OCI-LY1 (cell line): Measurements from ENCODE around the gene GTF3C5.

Experiments used
- H2AFZ ChIP-seq: fragments of 200-600 bp; sonication (generic), shearing (Covaris generic); 2 replicates; pipeline ENCODE4 v1.6.0; 2014; ENCODE audit warnings: antibody characterized with exemption, mild to moderate bottlenecking, low read length
- H3F3A ChIP-seq: fragments of 200-600 bp; sonication (generic), shearing (Covaris generic); 2 replicates; pipeline ENCODE4 v1.6.0; 2014; ENCODE audit warnings: mild to moderate bottlenecking, antibody characterized with exemption, low read length, moderate library complexity; ENCODE audit not compliant: insufficient read depth
- H3K27ac ChIP-seq: fragments of 200-600 bp; sonication (generic); 2 replicates; pipeline ENCODE4 v1.5.1; 2014; ENCODE audit warnings: low read length, mixed run types, mild to moderate bottlenecking, low read depth; ENCODE audit not compliant: poor library complexity, severe bottlenecking
- H3K27me3 ChIP-seq: fragments of 200-600 bp; sonication (generic); 2 replicates; pipeline ENCODE4 v1.6.0; 2014; ENCODE audit warnings: antibody characterized with exemption, mild to moderate bottlenecking, low read length, moderate library complexity; ENCODE audit not compliant: insufficient read depth
- H3K36me3 ChIP-seq: fragments of 200-600 bp; sonication (generic); 2 replicates; pipeline ENCODE4 v1.6.1; 2014; ENCODE audit warnings: mild to moderate bottlenecking, antibody characterized with exemption, low read length, moderate library complexity, mixed read lengths; ENCODE audit not compliant: insufficient read depth
- H3K4me1 ChIP-seq: fragments of 200-600 bp; sonication (generic); 2 replicates; pipeline ENCODE4 v1.5.1; 2014; ENCODE audit warnings: mild to moderate bottlenecking, low read length, moderate library complexity; ENCODE audit not compliant: insufficient read depth, severe bottlenecking
- H3K4me2 ChIP-seq: fragments of 200-600 bp; sonication (generic), shearing (Covaris generic); 2 replicates; pipeline ENCODE4 v1.6.1; 2014; ENCODE audit warnings: low read length
- H3K4me3 ChIP-seq: fragments of 200-600 bp; sonication (generic); 2 replicates; pipeline ENCODE4 v1.5.1; 2014; ENCODE audit warnings: low read length, low read depth, mild to moderate bottlenecking, mixed read lengths; ENCODE audit not compliant: poor library complexity, severe bottlenecking
- H3K79me2 ChIP-seq: fragments of 200-600 bp; shearing (Covaris generic); 2 replicates; pipeline ENCODE4 v1.6.1; 2016; ENCODE audit warnings: mixed run types, low read length, mixed read lengths; ENCODE audit not compliant: insufficient read depth
- H3K9ac ChIP-seq: fragments of 200-600 bp; sonication (generic), shearing (Covaris generic); 2 replicates; pipeline ENCODE4 v1.6.1; 2014; ENCODE audit warnings: mild to moderate bottlenecking, low read length, mixed read lengths
- H3K9me2 ChIP-seq: fragments of 200-600 bp; sonication (generic), shearing (Covaris generic); 2 replicates; pipeline ENCODE4 v1.6.1; 2014; ENCODE audit warnings: low read depth, mild to moderate bottlenecking, low read length, mixed read lengths
- H3K9me3 ChIP-seq: fragments of 200-600 bp; shearing (Covaris generic); 2 replicates; pipeline ENCODE4 v1.6.1; 2014; ENCODE audit warnings: low read length, mixed read lengths
- H4K20me1 ChIP-seq: fragments of 200-600 bp; sonication (generic), shearing (Covaris generic); 2 replicates; pipeline ENCODE4 v1.6.0; 2016; ENCODE audit warnings: mild to moderate bottlenecking, low read length; ENCODE audit not compliant: insufficient read depth
- EZH2 ChIP-seq: fragments of 200-600 bp; sonication (generic), shearing (Covaris generic); IDR thresholded peaks from 2 replicates; pipeline ENCODE4 v1.8.0; 2017; ENCODE audit warnings: borderline replicate concordance, mixed run types, mild to moderate bottlenecking, antibody characterized with exemption, low read length, moderate library complexity, mixed read lengths
- TF ChIP-seq, protein P1 (sequence below): fragments of 200-600 bp; sonication (generic), shearing (Covaris generic); IDR thresholded peaks from 2 replicates; pipeline ENCODE4 v1.5.1; 2017; ENCODE audit warnings: mild to moderate bottlenecking, antibody characterized with exemption, low read length, moderate library complexity, mixed read lengths

GTF3C5 gene

DNA sequence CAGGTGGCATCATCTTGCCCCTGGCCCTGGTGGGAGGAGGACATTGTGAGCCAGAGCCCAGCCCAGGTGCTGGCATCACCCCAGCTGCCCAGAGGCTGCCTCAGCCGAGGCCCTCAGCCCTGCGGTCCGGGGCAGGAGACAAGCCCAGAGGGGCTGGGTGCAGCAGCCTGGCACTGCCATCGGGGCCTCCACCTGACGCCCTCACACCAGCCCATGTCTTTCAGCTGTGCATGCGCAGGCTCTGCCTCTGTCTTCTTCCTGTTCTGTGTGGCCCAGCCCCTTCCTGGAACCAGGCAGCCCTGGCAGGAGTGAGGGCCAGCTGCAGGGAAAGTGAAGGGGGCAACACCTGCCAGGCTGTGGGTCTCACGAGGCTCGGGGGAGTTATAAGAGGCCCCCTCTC lies 26.2 kb downstream of the GTF3C5 start:
- H3K27ac ChIP-seq: no peak overlapping the region
- no peak overlapping the region for H3K9ac ChIP-seq
- H3K36me3 ChIP-seq: peaks cover 62% of the 10 kb centered on the region
- H3K9me3 ChIP-seq: no peaks in the 10 kb centered on the region
- no peaks in the 10 kb centered on the region for H3K27me3 ChIP-seq
- H3K9me2 ChIP-seq: no peaks in the 10 kb centered on the region
- no peaks in the 10 kb centered on the region for H4K20me1 ChIP-seq
- no peaks in the 10 kb centered on the region for H3K79me2 ChIP-seq
- H3K4me1 ChIP-seq: peaks cover 17% of the 10 kb centered on the region
- H2AFZ ChIP-seq: no peak overlapping the region
- TF ChIP-seq, protein P1, sequence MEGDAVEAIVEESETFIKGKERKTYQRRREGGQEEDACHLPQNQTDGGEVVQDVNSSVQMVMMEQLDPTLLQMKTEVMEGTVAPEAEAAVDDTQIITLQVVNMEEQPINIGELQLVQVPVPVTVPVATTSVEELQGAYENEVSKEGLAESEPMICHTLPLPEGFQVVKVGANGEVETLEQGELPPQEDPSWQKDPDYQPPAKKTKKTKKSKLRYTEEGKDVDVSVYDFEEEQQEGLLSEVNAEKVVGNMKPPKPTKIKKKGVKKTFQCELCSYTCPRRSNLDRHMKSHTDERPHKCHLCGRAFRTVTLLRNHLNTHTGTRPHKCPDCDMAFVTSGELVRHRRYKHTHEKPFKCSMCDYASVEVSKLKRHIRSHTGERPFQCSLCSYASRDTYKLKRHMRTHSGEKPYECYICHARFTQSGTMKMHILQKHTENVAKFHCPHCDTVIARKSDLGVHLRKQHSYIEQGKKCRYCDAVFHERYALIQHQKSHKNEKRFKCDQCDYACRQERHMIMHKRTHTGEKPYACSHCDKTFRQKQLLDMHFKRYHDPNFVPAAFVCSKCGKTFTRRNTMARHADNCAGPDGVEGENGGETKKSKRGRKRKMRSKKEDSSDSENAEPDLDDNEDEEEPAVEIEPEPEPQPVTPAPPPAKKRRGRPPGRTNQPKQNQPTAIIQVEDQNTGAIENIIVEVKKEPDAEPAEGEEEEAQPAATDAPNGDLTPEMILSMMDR: no peak
- H3K4me2 ChIP-seq: no peak overlapping the region
- H3K4me3 ChIP-seq: no peak overlapping the region
- H3F3A ChIP-seq: no peaks in the 10 kb centered on the region

DNA sequence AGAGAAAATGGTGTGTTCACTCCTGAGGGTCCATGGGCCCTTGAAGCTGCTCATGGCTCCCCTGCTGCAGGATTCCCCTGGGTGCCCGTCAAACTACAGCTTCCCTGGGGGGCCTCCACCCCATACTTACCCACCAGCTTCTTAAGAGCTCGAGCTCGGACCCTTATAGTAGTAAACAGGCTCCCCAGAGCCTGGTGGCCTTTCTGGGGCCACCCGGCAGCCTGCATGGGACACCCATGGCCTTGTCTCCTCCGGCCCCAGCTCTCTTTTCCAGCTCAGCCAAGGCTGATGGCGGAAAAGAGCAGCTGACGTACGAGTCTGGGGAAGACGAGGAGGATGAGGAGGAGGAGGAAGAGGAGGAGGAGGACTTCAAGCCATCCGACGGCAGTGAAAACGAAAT lies 26.8 kb downstream of the GTF3C5 start:
- H3F3A ChIP-seq: no peaks in the 10 kb centered on the region
- no peaks in the 10 kb centered on the region for H3K9me3 ChIP-seq
- no peak overlapping the region for H3K4me3 ChIP-seq
- peaks cover 57% of the 10 kb centered on the region for H3K36me3 ChIP-seq
- no peak overlapping the region for H2AFZ ChIP-seq
- no peaks in the 10 kb centered on the region for H3K27me3 ChIP-seq
- no peak overlapping the region for H3K4me2 ChIP-seq
- H3K79me2 ChIP-seq: no peaks in the 10 kb centered on the region
- no peak overlapping the region for H3K9ac ChIP-seq
- no peaks in the 10 kb centered on the region for H3K9me2 ChIP-seq
- peaks cover 17% of the 10 kb centered on the region for H3K4me1 ChIP-seq
- no peaks in the 10 kb centered on the region for H4K20me1 ChIP-seq
- TF ChIP-seq, protein P1: no peak
- TF ChIP-seq EZH2: no peak
- no peak overlapping the region for H3K27ac ChIP-seq

DNA sequence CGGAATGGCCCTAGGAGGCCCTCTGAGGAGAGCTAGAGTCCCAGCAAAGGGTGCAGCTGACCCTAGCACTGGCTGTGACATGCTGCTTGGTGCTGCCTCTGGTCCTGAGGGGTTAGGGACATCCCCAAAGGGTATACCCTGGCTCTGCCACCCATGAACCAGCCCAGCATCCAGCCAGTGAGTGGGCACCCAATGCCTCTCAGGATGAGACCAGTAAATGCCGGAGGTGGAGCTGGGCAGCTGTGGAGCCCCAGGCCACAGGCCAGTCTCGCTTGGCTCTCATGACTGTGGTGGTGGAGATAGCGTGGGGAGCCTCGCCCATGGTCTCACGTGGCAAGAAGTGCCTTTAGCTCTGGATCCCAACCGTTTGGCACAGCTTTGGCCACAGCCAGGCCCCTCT lies 27.3 kb downstream of the GTF3C5 start:
- Histone ChIP-seq H4K20me1 (no peaks in the 10 kb centered on the region), H3K9ac (no peak overlapping the region), H3K4me1 (peaks cover 17% of the 10 kb centered on the region), H3K9me3 (no peaks in the 10 kb centered on the region), H3K27ac (no peak overlapping the region), H3F3A (no peaks in the 10 kb centered on the region), H3K27me3 (no peaks in the 10 kb centered on the region), H3K4me3 (no peak overlapping the region), H3K4me2 (no peak overlapping the region), H3K36me3 (peaks cover 54% of the 10 kb centered on the region), H2AFZ (no peak overlapping the region), H3K79me2 (no peaks in the 10 kb centered on the region), H3K9me2 (no peaks in the 10 kb centered on the region)
- TF ChIP-seq, protein P1: no peak
- TF ChIP-seq EZH2: no peak
